Measurements from ENCODE around the gene KIF3B.

- TF ChIP-seq ZBTB4 (CRISPR knock-in tag; IDR thresholded peaks at IDR 0.05) (no peak), CTCF (IDR thresholded peaks at IDR 0.05 in 2 of 3, conservative IDR thresholded peaks at IDR 0.05 in 1 of 3; ENCODE audit: control insufficient read depth in 2 of 3, extremely low read depth in 1 of 3, insufficient read depth in 1 of 3, low read depth in 3 of 3, low read length in 3 of 3) (no peak), POLR2A (IDR thresholded peaks at IDR 0.05; ENCODE audit: low read depth, low read length) (no peak), FOXM1 (IDR thresholded peaks at IDR 0.05; ENCODE audit: low read depth, low read length) (no peak), E4F1 (IDR thresholded peaks at IDR 0.05; ENCODE audit: borderline replicate concordance, partially characterized antibody) (no peak), NRF1 (conservative IDR thresholded peaks at IDR 0.05; ENCODE audit: low read depth, low read length) (no peak), RAD21 (IDR thresholded peaks at IDR 0.05; ENCODE audit: insufficient read depth, low read depth, low read length) (no peak), CEBPB (IDR thresholded peaks at IDR 0.05; ENCODE audit: borderline replicate concordance in 1 of 2, low read depth in 2 of 2, low read length in 2 of 2) (no peak), POLR2AphosphoS5 (IDR thresholded peaks at IDR 0.05; ENCODE audit: low read length) (no peak)
- TF ChIP-seq, protein P1, sequence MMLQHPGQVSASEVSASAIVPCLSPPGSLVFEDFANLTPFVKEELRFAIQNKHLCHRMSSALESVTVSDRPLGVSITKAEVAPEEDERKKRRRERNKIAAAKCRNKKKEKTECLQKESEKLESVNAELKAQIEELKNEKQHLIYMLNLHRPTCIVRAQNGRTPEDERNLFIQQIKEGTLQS (IDR thresholded peaks at IDR 0.05; ENCODE audit: borderline replicate concordance, extremely low read depth, low read depth, low read length) = no peak
- TF ChIP-seq, protein P2, sequence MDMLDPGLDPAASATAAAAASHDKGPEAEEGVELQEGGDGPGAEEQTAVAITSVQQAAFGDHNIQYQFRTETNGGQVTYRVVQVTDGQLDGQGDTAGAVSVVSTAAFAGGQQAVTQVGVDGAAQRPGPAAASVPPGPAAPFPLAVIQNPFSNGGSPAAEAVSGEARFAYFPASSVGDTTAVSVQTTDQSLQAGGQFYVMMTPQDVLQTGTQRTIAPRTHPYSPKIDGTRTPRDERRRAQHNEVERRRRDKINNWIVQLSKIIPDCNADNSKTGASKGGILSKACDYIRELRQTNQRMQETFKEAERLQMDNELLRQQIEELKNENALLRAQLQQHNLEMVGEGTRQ (IDR thresholded peaks at IDR 0.05; ENCODE audit: borderline replicate concordance, low read depth, low read length) = no peak
- TF ChIP-seq, protein P3, sequence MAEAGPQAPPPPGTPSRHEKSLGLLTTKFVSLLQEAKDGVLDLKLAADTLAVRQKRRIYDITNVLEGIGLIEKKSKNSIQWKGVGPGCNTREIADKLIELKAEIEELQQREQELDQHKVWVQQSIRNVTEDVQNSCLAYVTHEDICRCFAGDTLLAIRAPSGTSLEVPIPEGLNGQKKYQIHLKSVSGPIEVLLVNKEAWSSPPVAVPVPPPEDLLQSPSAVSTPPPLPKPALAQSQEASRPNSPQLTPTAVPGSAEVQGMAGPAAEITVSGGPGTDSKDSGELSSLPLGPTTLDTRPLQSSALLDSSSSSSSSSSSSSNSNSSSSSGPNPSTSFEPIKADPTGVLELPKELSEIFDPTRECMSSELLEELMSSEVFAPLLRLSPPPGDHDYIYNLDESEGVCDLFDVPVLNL (IDR thresholded peaks at IDR 0.05; ENCODE audit: low read depth, low read length) = no peak
Measured at GRCh38 chr20:32370897-32371296, 93.4 kb downstream of the KIF3B start.
